Omental fat pad (tissue), 4 donors: ENCODE measurements around the gene CSNK2A3. TPM values are rescaled to one million over a fixed set of nuclear protein-coding genes. Genes with fewer than 3 reads are reported as not detected.

Source experiments
- ATAC-seq: fragments of 150-250 bp; one replicate; pipeline ENCODE4 v1.9.1; 2016; ENCODE audit warnings: mild to moderate bottlenecking, moderate library complexity; ENCODE audit not compliant: low FRiP score
- DNase-seq: peaks from one replicate; pipeline ENCODE4 v3.0.0-alpha.2; 2019; ENCODE audit warnings: low spot score
- total RNA-seq, 4 donors: library from RNA; depleted of rRNA; stranded (reverse); fragments of >200 nt; gene quantifications; one replicate each; pipeline ENCODE4 v1.1.0, GENCODE V29; 2016
- TF ChIP-seq, protein P1 (sequence below), 3 donors: fragments of 450-650 bp; IDR thresholded peaks; one replicate each; pipeline ENCODE4 v1.5.1; 2016 to 2017; ENCODE audit warnings: antibody characterized with exemption in 3 of 3, mild to moderate bottlenecking in 3 of 3, moderate library complexity in 2 of 3

The CSNK2A3 gene
- total RNA-seq, 4 donors from 2014 or later = 1.1 to 2.9 (median 1.6) TPM

DNA sequence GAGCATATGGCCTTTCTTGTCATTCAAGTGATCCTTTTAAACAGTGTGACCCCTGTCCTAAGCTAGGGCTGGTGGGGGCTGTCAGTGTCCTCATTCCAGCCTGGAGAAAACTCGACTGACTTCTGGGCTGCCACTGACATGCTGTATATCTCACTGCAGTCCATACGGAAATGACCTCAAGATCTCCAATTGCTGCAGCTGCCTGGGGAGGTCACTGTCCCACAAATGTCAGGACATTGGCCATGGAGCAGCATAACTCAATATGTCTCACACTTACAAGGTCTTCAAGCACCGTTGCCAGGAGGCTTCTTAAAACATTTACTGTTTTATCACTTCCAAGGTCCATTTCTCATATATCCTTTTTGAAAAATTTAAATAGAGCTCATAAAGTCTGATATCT, 27.8 kb upstream of the CSNK2A3 start:
- DNase-seq (no peak), ATAC-seq (no peak)
- TF ChIP-seq, protein P1, sequence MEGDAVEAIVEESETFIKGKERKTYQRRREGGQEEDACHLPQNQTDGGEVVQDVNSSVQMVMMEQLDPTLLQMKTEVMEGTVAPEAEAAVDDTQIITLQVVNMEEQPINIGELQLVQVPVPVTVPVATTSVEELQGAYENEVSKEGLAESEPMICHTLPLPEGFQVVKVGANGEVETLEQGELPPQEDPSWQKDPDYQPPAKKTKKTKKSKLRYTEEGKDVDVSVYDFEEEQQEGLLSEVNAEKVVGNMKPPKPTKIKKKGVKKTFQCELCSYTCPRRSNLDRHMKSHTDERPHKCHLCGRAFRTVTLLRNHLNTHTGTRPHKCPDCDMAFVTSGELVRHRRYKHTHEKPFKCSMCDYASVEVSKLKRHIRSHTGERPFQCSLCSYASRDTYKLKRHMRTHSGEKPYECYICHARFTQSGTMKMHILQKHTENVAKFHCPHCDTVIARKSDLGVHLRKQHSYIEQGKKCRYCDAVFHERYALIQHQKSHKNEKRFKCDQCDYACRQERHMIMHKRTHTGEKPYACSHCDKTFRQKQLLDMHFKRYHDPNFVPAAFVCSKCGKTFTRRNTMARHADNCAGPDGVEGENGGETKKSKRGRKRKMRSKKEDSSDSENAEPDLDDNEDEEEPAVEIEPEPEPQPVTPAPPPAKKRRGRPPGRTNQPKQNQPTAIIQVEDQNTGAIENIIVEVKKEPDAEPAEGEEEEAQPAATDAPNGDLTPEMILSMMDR (IDR thresholded peaks at IDR 0.05) = no peak

GRCh38 chr11:11380340-11380739, 27.3 kb upstream of the CSNK2A3 start:
- ATAC-seq = no peak
- TF ChIP-seq, protein P1 (IDR thresholded peaks at IDR 0.05) = no peak
- no peak for DNase-seq

GRCh38 chr11:11379661-11380060, 26.6 kb upstream of the CSNK2A3 start:
- TF ChIP-seq, protein P1 (IDR thresholded peaks at IDR 0.05) = no peak
- ATAC-seq (no peak), DNase-seq (no peak)

GRCh38 chr11:11378184-11378940, 25.3 kb upstream of the CSNK2A3 start:
- TF ChIP-seq, protein P1 (IDR thresholded peaks at IDR 0.05) = no peak
- ATAC-seq (no peak), DNase-seq (no peak)

DNA sequence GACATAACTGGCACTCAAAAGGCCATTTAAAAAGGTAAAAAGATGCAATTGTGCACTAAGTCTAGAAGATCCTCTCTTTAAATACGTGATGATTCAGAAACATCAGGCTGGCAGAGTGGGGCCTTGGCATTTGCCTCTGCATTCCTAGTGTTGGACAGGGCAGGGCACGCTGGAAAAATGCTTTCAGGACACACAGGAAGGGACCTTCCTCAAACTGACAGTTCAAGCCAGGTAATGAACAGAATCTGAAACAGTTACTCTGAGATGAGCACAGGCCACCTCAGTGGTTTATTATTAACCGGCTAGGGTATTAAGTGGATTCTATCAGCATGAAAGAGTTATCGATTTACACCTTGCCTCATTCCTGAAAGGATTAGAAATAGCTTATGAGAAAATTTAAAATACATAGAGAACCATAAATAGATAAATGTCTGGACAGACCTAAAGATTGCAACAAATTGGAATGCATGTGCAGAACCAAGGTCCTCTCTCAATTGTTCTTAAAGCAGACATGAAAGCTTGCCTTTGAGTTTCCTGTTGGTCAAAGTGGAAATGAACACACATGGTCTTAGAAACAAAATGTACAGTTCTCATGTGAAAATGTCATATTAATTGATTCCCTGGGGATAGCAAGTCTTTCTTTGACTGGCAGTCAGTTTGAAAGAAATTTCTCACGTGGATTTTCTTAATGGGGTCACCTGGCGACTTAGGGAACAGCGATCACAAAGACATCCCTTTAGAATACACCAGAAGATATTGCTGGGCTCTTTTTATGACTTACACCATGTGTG, 21.5 kb upstream of the CSNK2A3 start:
- TF ChIP-seq, protein P1 (IDR thresholded peaks at IDR 0.05) = no peak
- ATAC-seq (no peak), DNase-seq (no peak)

DNA sequence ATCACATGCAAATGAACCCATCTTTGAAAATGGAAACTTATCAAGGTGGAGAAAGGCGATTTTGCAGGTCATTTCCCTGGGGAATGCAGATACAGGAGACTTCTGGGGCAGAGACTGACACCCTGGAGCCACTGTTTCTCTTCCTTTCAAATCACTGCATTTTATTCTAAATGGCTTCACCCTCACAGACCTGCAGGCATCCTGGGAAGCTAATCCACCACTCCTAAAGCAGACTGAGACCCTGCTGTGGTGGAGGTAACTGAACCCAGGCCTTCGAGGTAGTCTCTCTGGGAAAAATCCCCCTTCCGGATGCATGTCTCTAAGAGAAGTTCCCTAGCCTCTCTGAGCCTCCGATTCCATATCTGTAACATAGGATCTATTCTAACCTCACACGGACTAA, 20.9 kb upstream of the CSNK2A3 start:
- TF ChIP-seq, protein P1 (IDR thresholded peaks at IDR 0.05) = no peak
- ATAC-seq (no peak), DNase-seq (no peak)
